Smooth muscle cell (in vitro differentiated cells): ENCODE measurements around the gene CALR. TPM values are rescaled to one million over a fixed set of nuclear protein-coding genes. Genes with fewer than 3 reads are reported as not detected.
A peak's percentile ranks its signal among the peaks of the same experiment; 100 is the strongest.
"Not testable (repeated sequence)": the region's sequence is repeated elsewhere in the genome, so short reads cannot be mapped to it uniquely, and the experiment has no call there.

Experiments
- DNase-seq: peaks from one replicate; lab custom pipeline; 2025; ENCODE audit not compliant: unreplicated experiment; lab: John Stamatoyannopoulos, UW
- H2AFZ ChIP-seq: fragments of 200-600 bp; sonication (generic); 2 replicates; pipeline ENCODE4 v1.6.0; 2016; ENCODE audit warnings: antibody characterized with exemption, low read depth, mild to moderate bottlenecking
- H3F3A ChIP-seq: fragments of 200-600 bp; sonication (generic); 2 replicates; pipeline ENCODE4 v1.6.0; 2017; ENCODE audit warnings: antibody characterized with exemption, low read depth
- H3K27ac ChIP-seq: fragments of 200-600 bp; sonication (generic); 2 replicates; pipeline ENCODE4 v1.5.1; 2016; ENCODE audit warnings: low read depth, mild to moderate bottlenecking
- H3K27me3 ChIP-seq: fragments of 200-600 bp; sonication (generic); 2 replicates; pipeline ENCODE4 v1.6.1; 2016; ENCODE audit warnings: low read depth, mild to moderate bottlenecking
- H3K36me3 ChIP-seq: fragments of 200-600 bp; sonication (generic); 2 replicates; pipeline ENCODE4 v1.5.1; 2016; ENCODE audit warnings: low read depth
- H3K4me1 ChIP-seq: fragments of 200-600 bp; sonication (generic); 2 replicates; pipeline ENCODE4 v1.5.1; 2016; ENCODE audit warnings: low read depth
- H3K4me2 ChIP-seq: fragments of 200-600 bp; sonication (generic); 2 replicates; pipeline ENCODE4 v1.6.0; 2016; ENCODE audit warnings: mild to moderate bottlenecking
- H3K4me3 ChIP-seq: fragments of 200-600 bp; sonication (generic); 2 replicates; pipeline ENCODE4 v1.5.1; 2016; ENCODE audit warnings: mild to moderate bottlenecking
- H3K79me2 ChIP-seq: fragments of 200-600 bp; sonication (generic); 2 replicates; pipeline ENCODE4 v1.6.0; 2016; ENCODE audit warnings: low read depth, mild to moderate bottlenecking
- H3K9ac ChIP-seq: fragments of 200-600 bp; sonication (generic); 2 replicates; pipeline ENCODE4 v1.6.0; 2016; ENCODE audit warnings: low read depth
- H3K9me3 ChIP-seq: fragments of 200-600 bp; sonication (generic); replicated peaks from 2 replicates; pipeline ENCODE4 v1.5.1; 2016; ENCODE audit warnings: low read depth
- H4K20me1 ChIP-seq: fragments of 200-600 bp; sonication (generic); 2 replicates; pipeline ENCODE4 v1.6.0; 2016; ENCODE audit warnings: low read depth
- WGBS: methylation state at CpG from one replicate; pipeline ENCODE4 v1.1.7; 2016; ENCODE audit warnings: low lambda C conversion rate; 5-methylcytosine and 5-hydroxymethylcytosine counted together
- polyA plus RNA-seq: library from polyadenylated mRNA; unstranded; fragments of >200 nt; fragmentation: Nextera tagmentation; extraction: Ambion mirVana; gene quantifications from 2 replicates; pipeline ENCODE4 v1.2.1, GENCODE V29; 2016
- total RNA-seq: library from RNA; depleted of rRNA; stranded (reverse); fragments of >200 nt; gene quantifications from 2 replicates; pipeline ENCODE4 v1.2.3, GENCODE V29; 2014
- TF ChIP-seq, protein P1 (sequence below): fragments of 200-600 bp; sonication (generic); IDR thresholded peaks from 2 replicates; pipeline ENCODE4 v1.5.1; 2017; ENCODE audit warnings: borderline replicate concordance, mild to moderate bottlenecking, antibody characterized with exemption; ENCODE audit not compliant: insufficient read depth, poor library complexity, severe bottlenecking

Gene CALR
- total and polyA plus RNA-seq, 2 experiments from 2014 or later, result 800 to 833 TPM

DNA sequence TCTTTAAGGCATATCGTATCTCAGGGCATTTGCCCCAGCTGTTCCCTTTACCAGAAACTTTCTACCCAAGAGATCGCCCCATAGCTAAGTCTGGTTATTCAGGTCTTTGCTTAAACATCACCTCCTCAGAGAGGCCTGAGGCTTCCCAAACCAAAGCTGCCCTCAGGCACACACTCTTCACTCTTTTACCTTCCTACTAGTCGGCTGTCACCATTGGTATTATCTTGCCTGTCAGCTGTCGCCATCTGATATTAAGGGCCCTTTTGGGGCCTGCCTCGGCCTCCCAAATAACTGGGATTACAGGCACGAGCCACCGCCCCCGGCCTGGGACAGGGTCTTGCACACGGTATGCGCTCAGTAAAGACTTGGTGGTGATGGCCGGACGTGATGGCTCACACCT, 17.6 kb downstream of the CALR start:
- 51% methylated on average over 12 of the region's 12 CpGs for WGBS
- Histone ChIP-seq H3K27me3 (no peaks in the 10 kb centered on the region), H3K4me1 (peaks cover 7% of the 10 kb centered on the region), H3K27ac (peak overlapping the region; percentile 74), H3K4me3 (peak overlapping the region; percentile 83), H3K4me2 (peak overlapping the region; percentile 86), H4K20me1 (peaks cover 10% of the 10 kb centered on the region), H3K9ac (peak overlapping the region; percentile 93), H3F3A (peaks cover 20% of the 10 kb centered on the region), H3K9me3 (no peaks in the 10 kb centered on the region), H2AFZ (no peak overlapping the region), H3K79me2 (peaks cover 41% of the 10 kb centered on the region), H3K36me3 (no peaks in the 10 kb centered on the region)
- TF ChIP-seq, protein P1, sequence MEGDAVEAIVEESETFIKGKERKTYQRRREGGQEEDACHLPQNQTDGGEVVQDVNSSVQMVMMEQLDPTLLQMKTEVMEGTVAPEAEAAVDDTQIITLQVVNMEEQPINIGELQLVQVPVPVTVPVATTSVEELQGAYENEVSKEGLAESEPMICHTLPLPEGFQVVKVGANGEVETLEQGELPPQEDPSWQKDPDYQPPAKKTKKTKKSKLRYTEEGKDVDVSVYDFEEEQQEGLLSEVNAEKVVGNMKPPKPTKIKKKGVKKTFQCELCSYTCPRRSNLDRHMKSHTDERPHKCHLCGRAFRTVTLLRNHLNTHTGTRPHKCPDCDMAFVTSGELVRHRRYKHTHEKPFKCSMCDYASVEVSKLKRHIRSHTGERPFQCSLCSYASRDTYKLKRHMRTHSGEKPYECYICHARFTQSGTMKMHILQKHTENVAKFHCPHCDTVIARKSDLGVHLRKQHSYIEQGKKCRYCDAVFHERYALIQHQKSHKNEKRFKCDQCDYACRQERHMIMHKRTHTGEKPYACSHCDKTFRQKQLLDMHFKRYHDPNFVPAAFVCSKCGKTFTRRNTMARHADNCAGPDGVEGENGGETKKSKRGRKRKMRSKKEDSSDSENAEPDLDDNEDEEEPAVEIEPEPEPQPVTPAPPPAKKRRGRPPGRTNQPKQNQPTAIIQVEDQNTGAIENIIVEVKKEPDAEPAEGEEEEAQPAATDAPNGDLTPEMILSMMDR, result no peak
- no peak for DNase-seq

DNA sequence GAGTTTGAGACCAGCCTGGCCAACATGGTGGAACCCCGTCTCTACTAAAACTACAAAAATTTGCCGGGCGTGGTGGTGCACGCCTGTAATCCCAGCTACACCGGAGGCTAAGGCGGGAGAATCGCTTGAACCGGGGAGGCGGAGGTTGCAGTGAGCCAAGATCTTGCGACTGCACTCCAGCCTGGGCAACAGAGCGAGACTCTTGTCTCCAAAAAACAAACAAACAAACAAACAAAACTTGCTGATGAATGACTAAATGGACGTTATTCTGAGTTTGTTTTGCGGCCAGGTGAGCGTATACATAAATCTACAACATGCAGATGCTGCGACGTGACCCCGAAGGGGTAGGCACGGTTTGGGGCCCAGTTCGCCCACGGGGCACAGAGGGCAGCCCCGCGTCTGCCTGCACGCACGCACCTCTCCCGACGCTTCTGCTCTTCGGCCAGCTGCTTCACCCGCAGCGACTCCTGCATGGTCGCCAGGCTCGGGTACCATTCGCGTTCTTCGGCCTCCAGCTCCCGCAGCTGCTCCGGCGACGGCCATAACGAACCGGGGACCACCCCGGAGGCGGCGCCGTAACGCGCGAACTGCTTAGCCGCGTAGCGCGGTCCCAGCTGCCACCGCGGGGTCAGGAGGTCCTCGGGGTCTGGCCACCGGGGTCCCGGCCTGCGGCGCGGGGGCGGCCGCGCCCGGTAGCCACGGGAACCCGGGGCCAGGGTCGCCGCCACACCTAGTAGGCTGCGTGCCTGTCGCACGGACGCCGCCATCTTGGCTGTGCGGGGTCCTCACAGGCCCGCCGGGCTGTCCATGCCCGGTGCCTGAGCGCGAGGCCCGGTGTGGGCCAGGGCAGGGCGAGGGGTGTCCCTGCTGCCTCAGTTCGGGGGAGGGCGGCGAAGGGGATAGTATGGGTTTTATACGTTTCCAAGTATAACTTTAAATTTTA, 18.3 kb downstream of the CALR start, which contains the start of gene GADD45GIP1:
GADD45GIP1 (minus strand) TSS at position 778 of the 943 bp plus-strand sequence; CDS start at position 767, 11 bp downstream.
- Histone ChIP-seq H3K79me2 (peaks cover 41% of the 10 kb centered on the region), H3K36me3 (no peaks in the 10 kb centered on the region), H3F3A (peaks cover 16% of the 10 kb centered on the region), H4K20me1 (peaks cover 10% of the 10 kb centered on the region), H3K9me3 (no peaks in the 10 kb centered on the region), H3K4me3 (peak within 1 kb of the TSS; percentile 83), H2AFZ (peak within 1 kb of the TSS; percentile 95), H3K4me2 (peak within 1 kb of the TSS; percentile 86), H3K9ac (peak within 1 kb of the TSS; percentile 93), H3K27me3 (no peaks in the 10 kb centered on the region), H3K4me1 (peaks cover 7% of the 10 kb centered on the region), H3K27ac (peak within 1 kb of the TSS; percentile 74)
- WGBS, result 2% methylated on average over 82 of the region's 84 CpGs
- DNase-seq, result no peak
- TF ChIP-seq, protein P1, result no peak

DNA sequence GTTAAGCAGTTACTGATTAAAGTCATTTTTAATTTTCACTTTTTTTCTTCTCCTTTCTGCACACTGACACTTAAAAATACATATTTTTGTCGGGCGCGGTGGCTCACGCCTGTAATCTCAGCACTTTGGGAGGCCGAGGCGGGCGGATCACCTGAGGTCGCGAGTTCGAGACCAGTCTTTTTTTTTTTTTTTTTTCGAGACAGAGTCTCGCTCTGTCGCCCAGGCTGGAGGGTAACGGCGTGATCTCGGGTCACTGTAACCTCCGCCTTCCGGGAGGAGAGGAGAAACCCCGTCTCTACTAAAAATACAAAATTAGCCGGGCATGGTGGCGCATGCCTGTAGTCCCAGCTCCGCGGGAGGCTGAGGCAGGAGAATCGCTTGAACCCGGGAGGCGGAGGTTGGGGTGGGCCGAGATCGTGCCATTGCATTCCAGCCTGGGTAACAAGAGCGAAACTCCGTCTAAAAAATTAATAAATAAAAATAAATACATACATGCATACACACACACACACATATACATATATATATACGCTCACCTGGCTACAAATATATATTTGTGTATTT, 19.1 kb downstream of the CALR start:
- H3K4me2 ChIP-seq, result peak overlapping the region; percentile 86

DNA sequence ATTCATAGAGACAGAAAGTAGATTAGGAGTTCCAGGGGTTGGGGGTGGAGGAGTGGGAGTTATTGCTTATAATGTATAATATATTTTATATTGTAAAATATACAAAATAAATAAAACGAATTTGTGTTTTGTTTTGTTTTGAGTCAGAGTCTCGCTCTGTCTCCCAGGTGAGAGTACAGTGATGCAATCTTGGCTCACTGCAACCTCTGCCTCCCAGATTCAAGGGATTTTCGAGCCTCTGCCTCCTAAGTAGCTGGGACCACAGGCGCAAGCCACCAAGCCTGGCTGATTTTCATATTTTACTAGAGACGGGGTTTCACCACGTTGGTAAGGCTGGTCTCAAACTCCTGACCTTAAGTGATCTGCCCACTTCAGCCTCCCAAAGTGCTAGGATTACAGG, 21.1 kb downstream of the CALR start:
- Histone ChIP-seq H4K20me1 (peaks cover 5% of the 10 kb centered on the region), H3K4me2 (no peak overlapping the region), H3K27me3 (no peaks in the 10 kb centered on the region), H3K27ac (no peak overlapping the region), H3K4me1 (peaks cover 7% of the 10 kb centered on the region), H3K79me2 (peaks cover 34% of the 10 kb centered on the region), H3K9me3 (no peaks in the 10 kb centered on the region), H2AFZ (no peak overlapping the region), H3K9ac (no peak overlapping the region), H3F3A (peaks cover 11% of the 10 kb centered on the region), H3K4me3 (no peak overlapping the region), H3K36me3 (no peaks in the 10 kb centered on the region)
- TF ChIP-seq, protein P1, result no peak
- DNase-seq, result no peak
- 79% methylated on average over 6 of the region's 6 CpGs for WGBS

More for the DNA sequence above, 19.1 kb downstream of the CALR start:
- Histone ChIP-seq H3K4me3 (peak overlapping the region; percentile 83), H3F3A (peaks cover 14% of the 10 kb centered on the region), H2AFZ (peak overlapping the region; percentile 95), H4K20me1 (peaks cover 10% of the 10 kb centered on the region), H3K79me2 (peaks cover 41% of the 10 kb centered on the region), H3K9ac (peak overlapping the region; percentile 93), H3K27ac (peak overlapping the region; percentile 74)
- not testable (repeated sequence) for H3K9me3 ChIP-seq, H3K27me3 ChIP-seq, H3K4me1 ChIP-seq, DNase-seq, H3K36me3 ChIP-seq
- WGBS, result 84% methylated on average over 31 of the region's 31 CpGs
